HG02852 (cell line): ENCODE measurements around the gene CST4.
"Not testable (repeated sequence)": the region's sequence is repeated elsewhere in the genome, so short reads cannot be mapped to it uniquely, and the experiment has no call there.

ENCODE experiments used
- ATAC-seq: cut with Tn5 transposase; IDR thresholded peaks from one replicate; pipeline ENCODE4 v1.9.1; 2021; ENCODE audit warnings: mild to moderate bottlenecking, moderate library complexity; ENCODE audit not compliant: unreplicated experiment

Gene CST4

DNA sequence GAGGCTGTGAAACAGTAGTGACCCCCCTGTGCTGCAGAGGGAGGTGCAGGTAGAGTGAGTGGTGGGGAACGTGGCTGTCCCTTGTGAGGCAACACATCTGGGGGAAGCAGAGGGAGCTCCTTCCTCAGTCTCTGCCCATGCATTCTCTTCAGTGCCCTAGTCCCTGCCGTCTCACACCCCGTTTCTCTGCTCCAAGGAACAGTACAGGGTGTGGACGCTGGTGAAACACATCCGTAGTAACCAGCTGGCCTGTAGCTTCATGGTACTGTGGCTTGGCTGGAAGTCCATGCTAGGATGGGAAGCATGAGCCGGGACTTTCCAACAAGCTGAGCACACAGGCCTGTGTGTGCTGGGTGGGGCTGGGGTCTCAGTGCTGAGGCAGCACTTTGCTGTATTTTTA lies 25.7 kb downstream of the CST4 start:
- no peak for ATAC-seq

DNA sequence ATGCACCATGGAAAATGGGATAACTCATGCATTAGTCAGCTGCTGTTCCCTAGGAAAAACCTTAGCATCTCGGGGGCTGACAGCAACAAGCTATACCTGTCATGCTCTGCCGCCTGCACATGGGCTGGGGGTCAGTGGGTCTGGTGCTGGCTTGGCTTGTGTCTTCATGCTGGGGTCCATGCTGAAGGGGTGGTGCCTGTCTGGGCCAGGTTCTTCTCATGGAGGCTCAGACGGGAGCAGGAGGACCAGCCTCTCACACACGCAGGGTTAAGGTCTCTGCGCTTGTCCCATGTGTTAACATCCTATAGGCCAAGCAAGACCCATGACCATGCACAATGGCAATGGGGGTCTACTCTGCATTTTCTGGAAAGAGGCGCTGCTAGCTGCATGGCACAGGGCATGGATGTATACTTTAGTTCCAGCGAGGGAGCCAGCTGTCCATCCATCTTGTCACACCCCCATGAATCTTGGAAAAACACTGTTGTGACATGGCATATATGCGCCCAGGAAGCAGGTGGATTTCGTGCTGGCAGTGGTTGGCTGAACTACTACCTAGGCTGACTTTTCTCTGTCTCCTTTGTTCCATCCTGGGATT lies 26.5 kb downstream of the CST4 start:
- ATAC-seq, result no peak

DNA sequence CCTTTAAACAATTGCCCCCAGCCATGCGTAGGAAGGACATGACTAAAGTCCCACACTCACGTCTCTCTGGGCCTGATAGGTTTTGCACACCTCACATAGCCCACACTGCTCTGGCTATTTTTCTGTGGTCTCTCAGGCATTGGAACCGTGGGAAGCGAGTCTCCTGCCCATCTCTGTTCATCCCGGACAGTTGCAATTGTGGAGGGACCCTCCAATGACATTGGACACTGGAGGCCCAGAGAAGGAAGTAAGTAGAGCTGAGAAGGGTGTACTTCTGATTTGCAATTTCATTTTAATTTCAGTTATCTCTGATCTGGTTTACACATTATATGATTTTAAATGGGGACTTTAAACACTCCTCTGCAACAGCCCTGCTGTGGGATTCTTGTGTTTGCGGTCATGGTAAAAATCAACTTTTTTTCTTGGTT lies 27.8 kb downstream of the CST4 start:
- ATAC-seq, result no peak

DNA sequence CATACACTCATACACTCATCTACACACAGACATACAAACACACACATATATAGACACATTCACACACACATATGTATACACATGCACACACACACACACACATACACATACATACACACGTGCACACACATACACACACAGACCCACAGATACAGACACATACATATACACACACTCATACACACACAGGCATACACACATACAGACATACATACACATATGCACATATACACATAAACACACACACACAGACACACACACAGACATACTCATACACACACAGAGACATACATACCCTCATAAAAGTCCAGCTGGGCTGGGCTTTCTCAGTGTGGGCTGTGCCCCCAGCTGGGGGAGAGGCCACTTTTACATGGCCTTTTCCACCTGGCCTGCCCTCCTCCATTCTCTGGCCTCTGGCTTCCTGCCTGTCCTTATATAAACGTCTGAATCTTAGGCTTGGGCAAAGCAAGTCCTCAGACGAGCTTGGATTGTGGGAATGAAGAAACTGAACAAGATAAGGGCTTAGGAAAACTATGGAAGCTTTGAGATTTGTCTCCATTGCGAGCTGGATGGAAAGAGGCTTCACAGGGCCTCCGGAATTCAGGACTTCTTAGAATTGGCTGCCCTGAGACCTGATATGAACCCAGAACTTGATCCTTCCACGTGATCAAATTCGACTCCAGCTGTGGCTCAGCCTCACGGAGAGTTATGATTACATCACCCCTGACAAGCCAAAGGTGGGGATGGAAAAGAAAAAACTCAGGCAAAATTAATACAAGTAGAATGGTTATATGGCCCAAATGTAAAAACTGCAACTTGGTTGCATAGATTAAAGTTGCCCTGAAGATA lies 28.6 kb downstream of the CST4 start:
- no peak for ATAC-seq

DNA sequence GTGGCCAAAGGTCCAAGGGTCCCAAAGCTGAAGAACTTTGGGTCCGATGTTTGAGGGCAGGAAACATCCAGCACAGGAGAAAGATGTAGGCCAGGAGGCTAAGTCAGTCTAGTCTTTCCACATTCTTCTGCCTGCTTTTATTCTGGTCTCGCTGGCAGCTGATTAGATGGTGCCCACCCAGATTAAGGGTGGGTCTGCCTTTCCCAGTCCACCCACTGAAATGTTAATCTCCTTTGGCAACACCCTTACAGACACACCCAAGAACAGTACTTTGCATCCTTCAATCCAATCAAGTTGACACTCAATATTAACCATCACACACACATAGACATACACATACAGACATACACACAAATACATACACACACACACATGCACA lies 29.2 kb downstream of the CST4 start:
- ATAC-seq, result not testable (repeated sequence)

DNA sequence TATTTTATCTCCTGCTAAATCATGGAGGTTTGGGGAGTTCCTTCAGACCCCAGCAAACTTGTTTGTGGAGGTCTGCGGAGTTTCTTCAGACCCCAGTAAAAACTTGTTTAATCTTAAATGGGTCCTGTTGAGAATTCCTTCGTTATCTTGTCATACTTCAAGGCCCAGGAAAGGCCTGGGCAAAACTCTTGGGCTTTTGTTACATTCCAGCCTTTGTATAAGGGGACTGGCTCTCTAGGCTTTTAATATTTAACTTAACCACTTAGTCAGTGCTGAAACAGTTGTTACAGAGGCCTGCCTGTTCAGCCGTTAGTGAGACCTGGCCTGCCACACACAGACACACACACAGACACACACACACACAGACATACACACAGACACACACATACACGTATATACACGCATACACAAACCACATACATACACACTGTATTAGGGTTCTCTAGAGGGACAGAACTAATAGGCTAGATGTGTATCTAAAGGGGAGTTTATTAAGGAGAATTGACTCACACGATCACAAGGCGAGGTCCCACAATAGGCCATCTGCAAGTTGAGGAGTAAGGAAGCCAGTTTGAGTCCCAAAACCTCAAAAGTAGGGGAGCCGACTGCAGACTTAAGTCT lies 29.7 kb downstream of the CST4 start:
- no peak for ATAC-seq

DNA sequence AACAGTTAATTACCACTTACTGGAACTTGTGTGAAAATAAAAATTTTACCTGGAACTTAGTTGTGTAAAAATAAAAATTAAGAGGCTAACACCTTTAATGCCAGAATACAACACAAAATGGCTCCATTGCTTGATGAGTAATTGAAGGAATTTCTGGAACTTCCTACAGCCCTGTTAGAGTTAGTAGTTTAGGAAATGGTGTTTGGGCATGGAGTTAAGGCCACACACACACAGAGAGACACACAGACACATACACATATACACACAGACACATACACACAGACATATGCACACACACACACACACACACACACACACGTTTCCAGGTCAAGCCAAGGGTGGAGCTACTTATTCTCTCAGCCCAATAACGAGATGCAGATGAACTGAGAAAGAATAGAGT lies 30.5 kb downstream of the CST4 start:
- ATAC-seq, result no peak

DNA sequence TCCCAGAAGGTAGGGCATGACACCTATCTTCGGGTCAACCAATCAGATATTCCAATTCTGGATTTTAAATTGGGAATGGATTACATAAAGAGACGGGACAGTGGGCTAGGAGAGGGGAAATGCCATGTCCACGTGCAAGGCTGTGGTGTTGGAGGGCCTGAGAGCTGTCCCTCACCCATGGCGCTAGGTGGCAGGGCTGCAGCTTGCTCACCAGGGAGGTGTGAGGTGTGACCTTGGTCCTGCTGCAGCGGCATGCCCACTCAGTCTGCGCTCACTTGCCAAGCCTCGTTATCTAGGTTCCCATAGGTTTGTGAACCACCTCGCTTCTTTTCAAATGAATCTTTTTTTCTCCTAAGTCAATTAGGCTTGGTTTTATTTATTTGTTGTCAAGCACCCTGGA lies 31.6 kb downstream of the CST4 start:
- no peak for ATAC-seq

DNA sequence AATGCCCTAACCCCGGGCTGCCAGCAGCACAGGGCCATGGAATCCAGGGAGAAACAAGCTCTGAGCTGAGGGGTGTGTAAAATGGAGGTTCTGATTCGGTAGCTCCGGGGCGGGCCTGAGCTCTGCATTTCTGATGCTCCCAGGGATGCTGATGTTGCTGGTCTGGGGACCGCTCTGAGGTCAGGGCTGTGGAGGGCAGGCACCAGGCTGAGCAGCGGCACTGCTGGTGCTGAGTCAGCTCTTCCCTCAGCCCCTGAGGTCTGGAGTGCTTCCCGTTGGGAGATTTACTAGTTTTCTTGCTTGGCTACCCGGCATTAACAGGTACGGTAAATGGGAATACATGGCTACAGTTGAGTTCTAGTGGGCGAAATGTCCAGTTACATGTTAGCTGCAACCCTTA lies 32.5 kb downstream of the CST4 start:
- no peak for ATAC-seq

DNA sequence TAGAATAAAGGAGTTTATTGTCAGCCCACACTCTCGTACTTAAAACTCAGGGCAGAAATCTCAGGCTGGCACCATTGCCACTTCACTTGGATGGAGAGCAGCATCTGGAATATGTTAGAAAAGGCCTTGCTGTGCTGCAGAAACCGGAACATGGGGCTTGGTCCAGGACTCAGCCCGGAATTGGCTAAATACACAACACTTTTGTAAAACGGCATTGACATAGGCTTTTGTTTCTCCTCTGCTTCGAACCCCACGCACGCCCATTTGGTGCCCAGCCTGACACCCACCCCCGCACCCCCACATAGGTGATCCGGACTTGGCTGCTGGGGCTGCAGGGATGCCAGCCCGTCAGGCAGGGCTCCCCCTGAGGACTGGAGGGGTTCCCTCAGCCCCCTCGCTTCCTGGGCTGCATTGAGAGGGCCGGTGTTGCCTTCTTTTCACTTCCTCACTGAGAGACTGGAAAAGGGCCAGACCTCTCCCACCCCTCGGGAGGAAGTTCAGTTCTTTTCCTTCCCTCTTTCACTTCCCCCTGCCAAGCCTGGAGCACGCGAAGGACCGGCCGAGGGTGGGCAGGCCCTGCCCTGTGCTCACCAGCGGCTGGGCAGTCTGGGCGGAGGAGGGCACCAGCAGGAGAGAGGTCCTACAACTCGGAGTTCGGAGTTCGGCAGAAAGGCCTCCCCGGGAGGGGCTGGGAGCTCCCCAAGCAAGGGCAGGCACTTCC lies 33.2 kb downstream of the CST4 start:
- ATAC-seq, result no peak

DNA sequence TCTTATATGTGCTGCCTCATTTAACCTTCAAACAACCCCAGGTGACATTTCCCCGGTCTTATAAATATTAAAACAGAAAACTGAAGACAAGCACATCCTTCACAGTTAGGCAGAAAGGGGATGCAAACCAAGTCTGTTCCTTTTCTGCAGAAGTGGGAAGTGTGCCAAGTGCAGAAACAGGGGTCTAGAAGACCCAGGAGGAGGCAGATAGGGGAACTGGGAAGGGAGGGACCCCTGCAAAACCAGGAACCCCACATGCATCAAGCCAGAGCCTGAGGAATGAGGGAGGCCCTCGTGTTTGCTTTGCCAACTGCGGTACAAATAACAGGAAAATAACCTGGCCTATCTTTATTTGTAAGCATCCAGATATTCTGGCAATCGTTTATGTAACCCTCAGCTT lies 34.1 kb downstream of the CST4 start:
- ATAC-seq, result no peak

DNA sequence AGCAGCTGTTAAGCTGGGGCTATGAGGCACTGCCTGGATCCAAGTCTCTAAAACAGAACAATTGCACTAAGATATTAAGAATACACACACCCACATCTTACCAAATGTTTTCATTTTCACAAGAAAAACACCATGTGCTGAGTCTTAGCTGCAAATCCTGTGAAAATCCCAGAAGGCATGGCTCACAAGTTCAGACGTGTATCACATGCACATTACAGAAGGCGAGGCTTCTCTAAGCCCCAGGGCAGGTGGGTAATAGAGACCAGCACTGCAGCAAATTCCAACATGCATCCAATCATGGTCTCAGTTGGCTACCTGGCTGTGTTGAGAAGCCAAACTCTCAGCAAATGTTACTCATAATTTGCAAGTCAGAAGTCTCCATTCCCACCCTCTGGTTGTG lies 34.8 kb downstream of the CST4 start:
- no peak for ATAC-seq

DNA sequence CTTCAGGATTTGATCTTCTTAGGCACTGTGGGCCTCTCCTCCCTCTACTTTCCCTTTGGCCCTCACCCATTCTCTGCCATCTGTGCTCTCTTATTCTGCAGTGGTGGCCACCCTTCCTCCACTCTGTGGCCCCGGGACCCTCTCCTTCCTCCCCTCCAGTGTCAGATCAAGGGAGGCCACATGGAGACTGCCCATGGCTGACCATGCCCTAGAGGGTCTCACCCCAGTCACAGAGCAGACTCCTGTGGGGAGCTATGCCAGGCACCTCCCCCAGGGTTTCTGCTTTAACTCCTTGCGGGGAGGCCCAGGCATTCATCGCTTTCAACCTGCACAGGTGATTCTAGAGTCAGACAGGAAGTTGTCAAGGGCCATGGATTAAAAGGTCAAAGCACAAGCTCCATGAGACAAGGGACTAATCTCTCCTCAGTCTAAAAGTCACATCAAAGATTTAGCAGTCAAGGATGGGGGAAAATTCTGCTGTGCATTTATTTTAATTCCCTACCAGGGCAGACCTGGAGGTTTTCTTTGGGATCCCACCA lies 35.4 kb downstream of the CST4 start:
- ATAC-seq, result no peak

DNA sequence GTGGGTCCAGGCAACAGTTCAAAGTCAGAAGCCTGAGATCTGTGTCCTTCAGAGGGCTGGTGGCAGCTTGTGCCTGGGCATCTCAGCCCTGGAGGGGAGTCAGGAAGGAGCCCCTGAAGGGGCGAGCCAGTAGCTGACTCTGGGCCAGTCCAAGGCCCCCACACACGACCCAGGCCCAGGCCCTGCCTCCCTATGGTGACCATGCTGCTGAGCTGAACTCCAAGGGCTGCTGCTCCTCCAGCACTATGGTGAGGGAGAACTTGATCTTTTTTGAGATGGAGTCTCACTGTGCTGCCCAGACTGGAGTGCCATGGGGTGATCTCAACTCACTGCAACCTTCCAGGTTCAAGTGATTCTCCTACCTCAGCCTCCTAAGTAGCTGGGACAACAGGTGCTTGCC lies 35.9 kb downstream of the CST4 start:
- no peak for ATAC-seq

DNA sequence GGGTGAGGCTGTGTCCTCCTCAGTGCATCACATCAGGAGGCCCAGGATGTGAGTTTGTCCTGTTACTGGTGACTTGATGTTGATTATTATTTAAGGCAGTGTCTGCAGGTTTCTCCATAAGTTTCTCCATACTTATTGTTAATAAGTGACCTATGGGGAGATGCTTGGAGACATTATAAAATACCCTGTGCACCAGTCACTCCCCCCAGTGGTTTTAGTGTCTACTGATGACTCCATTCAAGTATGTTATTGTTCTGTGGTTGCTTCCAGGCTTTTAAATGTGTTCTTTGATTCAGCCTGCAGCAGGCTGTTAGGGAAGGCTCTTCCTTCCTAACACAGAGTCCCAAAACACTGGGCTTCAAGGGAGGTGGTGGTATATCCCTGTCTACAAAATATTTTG lies 36.5 kb downstream of the CST4 start:
- ATAC-seq, result no peak

DNA sequence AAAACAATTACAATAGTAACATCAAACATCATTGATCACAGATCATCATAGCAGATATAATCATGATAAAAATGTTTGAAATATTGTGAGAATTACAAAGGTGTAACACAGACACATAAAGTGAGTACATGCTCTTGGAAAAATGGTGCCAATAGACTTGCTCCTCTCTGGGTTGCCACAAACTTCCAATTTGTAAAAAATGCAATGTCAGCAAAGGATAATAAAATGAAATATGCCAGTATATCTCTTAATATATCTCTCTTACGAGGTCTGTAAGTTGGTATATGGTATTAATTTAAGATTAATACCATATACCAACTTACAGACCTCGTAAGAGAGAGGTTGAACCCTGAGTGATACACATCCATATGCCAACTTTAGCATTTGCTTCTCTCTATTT lies 37.7 kb downstream of the CST4 start:
- ATAC-seq, result no peak

DNA sequence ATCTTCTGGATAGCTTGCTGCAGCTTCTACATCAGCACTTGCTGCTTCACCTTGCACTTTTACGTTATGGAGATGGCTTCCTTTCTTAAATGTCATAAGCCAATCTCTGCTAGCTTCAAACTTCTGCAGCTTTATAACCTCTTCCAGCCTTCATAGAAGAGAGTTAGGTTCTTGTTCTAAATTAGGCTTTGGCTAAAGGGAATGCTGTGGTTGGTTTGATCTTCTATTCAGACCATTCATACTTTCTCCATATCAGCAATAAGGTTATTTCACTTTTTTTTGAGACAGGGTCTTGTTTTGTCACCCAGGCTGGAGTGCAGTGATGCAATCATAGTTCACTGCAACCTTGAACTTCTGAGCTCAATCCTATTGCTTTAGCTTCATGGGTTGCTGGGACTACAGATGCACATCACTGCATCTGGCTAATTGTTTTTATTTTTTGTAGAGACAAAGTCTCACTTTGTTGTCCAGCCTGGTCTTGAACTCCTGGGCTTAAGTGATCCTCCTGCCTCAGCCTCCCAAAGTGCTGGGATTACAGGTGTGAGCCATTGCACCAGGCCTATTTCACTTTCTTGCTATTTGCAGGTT lies 38.9 kb downstream of the CST4 start:
- no peak for ATAC-seq

DNA sequence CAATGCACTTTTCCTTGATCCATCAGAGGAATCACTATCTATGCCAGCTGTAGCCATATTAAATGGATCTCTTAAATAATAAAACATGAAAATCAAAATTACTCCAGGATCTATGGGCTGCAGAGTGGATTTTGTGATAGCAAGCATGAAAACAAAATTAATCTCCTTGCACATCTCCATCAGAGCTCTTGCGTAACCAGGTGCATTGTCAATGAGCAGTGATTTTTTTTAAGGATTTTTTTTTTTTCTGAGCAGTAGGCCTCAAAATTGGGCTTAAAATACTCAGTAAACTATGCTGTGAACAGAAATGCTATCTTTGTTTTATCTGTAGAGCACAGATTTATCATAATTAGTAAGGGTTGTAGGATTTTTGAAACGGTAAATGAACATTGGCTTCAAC lies 39.6 kb downstream of the CST4 start:
- no peak for ATAC-seq

DNA sequence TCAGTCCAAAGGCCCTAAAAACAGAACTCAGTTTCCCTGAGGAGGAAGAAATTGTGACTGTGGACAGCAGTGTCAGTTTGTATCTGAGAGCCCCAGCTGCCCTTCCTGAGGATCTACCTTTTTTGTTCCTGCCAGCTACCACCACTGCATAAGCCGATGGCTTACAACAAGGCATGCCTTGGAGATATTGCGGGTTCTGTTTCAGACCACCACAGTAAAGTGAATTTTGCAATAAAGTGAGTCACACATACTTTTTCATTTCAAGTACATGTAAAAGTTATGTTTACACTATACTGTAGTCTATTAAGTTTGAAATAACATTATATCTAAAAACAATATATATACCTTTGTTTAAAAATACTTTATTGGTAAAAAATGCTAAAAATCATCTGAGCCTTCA lies 41.5 kb downstream of the CST4 start:
- no peak for ATAC-seq

DNA sequence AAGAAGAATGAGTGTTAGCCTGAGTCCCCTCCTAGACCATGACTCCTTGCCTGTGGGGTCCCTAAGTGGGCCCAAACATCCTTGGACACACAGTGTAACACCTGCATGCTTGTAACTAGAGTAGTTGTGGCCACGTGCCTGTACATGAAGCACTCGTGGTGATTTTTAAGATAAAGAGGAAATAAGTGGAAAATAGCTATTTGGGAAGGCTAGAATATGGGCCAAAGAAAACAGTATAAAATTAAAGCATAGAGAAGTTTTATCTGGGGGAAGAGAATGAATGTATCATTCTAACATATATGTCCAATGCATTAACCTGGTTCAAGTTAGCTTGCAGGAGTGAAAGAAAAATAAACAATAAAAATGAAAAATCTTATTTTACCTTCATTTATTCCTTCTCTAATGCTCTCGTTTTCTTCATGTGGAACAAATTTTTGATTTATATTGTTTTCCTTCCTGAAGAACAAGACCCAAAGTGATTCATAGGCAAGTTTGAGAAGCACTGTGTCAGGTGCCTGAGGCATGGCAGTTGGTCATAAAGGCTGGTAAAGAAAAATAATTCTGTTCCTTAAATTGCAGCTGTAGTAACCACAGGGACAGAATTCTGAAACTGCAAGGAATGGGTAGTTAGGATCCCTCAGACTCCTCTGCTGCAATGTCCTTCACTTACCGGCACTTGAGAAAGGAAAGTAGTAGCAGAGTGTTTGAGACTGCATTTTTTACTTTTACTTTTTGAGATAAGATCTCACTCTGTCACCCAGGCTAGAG lies 42.5 kb downstream of the CST4 start:
- no peak for ATAC-seq
